HG03457 (cell line): ENCODE data around the gene DAAM1.

ENCODE experiments used
- ATAC-seq: cut with Tn5 transposase; IDR thresholded peaks from one replicate; pipeline ENCODE4 v1.9.1; 2021; ENCODE audit warnings: moderate number of reproducible peaks; ENCODE audit not compliant: unreplicated experiment

DAAM1 gene

DNA sequence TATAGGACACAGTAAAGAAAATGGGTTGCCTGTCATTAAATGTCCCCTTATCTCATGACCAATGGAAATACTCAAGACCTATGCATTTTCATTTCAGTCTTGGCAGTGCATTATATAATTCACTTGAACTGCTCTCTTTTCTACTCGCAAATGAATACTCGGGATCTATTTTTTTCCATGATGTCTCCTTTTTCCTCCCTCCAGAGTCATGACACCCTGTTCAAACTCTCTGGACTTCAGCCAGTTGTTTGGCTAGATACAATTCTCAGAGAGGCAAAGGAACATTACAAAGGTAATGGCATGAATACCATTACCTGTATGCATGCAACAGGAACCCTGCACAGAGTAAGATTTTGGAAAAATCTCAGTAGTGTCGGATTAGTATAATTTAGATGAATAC, 145.8 kb downstream of the DAAM1 start:
- no peak for ATAC-seq

DNA sequence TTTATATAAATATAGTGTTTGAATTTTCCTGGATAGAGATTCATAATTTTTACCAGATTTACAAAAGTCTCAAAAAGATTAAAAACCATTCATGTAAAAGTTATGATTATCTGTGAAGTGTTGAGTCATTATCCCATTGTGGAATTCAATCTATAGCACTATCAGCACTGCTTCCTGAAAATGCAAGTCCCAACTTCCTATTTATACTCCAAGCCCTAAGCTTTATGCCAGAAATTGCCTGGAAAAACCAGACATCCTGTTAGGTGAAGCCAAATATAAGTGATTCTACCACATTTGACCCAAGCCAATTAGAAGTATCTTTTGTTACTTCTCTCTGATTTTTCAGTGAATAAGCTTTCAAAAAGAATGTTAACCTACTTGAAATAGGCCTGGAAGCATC, 147.6 kb downstream of the DAAM1 start:
- ATAC-seq = no peak

DNA sequence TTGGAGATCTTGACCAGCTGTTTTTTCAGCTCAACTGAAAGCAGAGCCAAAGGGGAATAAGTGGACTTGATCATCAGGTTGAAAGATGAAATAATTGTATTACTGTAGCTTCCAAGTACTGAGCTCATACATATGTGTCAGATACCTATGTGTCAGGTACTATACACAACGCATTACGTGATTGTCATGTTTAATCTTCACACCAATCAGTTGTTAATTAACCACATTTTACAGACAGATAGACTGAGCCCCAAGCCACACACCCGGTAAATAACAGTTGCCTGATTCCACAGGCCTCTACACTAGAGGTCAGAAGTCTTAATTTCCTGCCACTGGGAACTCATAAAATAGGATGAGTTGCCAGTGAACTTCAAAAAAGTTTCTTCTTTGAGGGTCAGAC, 148.2 kb downstream of the DAAM1 start:
- no peak for ATAC-seq

DNA sequence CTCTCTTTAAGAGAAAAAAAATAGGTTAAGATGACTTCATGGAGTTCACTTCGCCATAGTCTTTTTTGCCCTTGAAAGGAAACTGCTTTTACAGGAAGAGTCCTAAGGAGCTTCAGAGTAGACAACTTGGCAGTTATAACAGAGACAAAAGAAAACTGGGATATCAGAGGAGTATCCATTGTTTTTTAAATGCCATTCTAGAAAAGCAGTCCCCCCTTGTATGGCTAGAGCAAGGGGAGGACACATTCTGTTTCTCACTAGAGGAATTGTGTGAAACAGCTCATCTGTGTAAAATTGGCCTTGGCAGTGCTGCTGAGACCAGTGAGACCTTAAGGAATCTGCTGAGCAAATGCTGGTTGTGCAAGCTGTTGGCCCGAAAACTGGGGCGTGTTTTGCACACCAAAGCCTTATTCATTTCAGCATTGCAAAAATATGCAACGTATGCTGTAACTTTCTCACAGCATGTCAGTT, 148.7 kb downstream of the DAAM1 start:
- ATAC-seq = no peak

DNA sequence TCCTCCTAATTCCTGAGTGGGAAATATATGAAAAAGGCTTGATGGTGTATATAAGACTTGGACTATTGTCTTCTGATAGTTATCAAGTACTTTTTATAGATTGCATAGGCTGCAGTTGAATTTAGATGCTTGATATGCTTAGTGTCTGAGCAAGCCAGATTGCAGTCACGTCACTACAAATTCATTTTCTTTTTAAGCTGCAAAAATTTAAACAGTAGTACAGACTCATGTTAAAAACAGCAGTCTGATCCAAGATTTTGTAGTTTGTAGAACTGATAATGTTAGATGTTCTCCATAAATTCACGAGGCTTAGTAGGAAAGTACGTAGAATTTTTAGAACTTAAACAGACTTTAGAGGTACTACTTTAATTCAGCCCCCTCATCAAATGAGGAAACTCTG, 150.3 kb downstream of the DAAM1 start:
- no peak for ATAC-seq

DNA sequence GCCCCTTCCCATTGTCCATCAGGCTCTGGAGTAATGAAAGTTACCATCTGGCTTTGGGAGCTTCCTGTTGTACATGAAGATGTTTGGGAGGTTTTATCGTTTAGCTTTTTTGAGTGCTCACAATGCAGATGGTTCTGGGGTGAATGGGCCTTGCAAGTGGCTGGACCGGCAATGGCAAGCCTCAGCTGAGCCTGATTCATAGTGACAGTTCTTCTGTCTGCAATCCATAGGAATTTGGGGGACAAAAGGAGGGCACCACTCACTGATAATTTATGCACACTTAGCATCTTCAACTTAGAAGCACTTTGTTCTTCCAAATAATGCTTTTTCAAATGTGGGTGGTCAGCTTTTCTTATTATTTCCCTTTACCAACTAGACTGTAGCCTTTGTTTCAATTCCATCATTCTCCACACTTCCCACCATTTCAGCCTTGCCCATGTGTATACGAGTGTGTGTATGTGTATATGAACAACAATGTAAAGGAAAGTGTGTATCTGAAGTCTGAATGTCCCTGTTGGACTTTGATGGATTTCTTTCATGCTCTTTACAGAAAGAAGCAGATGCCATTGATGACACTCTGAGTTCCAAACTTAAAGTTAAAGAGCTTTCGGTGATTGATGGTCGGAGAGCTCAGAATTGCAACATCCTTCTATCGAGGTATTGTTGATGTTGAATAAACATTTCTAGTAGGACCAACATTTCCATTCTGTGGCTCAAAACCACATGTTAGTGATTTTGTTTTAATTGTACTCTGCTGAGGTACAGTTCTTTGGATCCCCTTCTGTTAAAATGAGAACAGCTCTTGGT, 151.3 kb downstream of the DAAM1 start:
- ATAC-seq = no peak

DNA sequence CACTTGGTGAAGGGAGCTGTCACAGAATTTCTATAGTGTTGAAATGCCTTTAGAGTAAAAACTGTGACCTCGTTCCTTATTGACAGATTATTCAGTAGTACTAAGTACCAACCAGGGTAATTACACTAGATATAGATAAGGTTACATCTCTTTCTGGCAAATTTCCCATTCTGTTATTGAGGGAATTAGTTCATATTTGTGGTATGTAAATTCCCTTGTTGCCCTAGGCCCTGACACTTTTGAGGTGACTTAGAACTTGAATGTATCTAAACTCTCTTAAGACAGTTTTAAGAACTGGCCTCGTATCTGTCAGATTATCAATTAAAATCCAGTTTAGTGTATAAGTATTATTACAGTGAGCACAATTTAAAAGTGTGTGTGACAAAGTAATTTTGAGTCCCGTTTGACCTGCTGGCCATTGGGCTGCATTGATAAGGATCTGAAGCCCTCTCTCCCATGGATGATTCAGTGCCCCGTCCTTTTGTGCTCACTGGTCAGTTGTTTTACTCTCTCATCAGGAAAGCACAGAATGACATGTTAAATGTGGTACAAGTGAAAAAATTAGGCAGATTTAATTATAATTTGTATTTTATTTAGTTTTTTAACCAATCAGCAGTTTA, 153.5 kb downstream of the DAAM1 start:
- ATAC-seq = no peak

DNA sequence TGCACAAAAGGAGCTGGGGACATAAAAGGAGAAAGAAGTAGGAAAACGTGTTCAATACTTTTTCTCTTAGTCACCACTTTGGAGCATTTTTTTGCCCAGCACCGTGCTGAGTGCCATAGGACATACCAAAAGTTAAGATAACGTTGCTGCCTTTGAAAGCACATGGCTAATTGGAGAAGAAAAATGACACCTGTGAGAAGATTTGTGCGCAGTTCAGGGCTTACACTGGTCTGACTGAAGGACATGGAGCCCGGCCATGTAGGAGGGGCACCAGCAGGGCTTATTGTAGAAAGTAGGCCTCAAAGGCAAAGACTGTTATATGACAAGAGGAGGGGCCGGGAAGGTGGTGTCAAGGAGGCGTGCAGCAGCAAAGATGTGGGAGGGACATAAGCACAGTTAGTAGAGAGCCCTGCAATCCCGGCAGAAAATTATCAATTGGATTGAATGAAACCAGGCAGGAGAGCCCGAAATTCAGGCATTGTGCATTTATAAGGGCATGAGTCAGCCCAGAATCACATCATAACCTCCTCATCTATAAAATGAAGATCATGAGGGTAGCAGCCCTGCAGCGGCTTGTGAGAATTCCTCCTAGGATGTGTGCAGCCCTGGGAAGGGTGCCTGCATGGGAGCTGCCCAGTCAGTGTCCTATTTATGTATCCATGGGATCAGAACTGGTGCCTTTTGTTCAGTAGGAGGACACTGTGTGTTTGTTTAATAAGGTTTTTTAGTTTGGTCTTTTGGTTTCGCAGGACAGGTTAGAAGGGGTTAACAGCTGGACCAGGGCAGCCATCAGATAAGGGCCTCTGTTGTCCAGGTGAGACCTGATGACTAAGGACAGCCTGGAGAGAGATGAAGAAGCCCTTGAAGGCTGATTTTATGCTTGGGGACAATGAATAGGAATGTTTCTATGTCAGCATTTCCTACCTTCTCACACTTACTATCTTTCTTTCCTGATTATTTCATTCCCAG, 154.3 kb downstream of the DAAM1 start:
- no peak for ATAC-seq

DNA sequence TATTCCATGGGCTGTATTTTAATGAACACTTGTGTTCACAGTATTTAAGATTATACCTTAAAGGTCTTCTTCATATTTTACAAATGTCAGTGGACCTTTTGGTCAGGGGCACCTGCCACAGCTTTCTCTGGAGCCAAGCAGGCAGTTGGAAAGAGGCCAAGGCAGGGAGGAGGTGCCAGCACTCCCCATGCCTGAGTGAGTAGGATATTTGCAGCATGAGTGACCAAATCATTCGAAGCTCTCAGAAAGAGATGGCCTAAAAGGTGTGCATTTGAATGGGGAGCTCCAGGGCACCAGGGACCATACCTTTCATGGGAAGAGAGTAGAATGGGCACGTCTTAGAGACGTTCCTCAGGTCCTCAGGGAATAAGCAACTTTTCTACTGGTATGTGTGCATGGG, 155.1 kb downstream of the DAAM1 start:
- ATAC-seq = no peak

DNA sequence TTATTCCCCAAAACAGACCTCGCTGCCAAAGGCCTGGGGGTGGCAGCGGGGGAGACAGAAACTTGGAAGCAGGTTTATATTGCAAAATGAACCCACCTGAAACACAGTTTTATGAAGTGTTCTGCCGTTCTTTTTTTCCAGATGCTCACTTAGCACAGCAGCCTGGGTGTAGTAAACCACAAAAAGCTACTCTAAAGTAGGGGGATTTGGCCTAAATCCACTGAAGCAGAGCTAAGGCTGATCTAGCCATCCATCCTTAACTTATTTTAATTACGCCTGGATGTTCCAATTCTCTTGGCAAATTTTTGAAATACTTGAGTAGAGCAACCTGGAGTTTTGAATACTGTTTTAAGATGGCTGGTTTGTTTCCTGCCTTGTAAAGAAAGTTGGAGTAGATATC, 155.5 kb downstream of the DAAM1 start:
- no peak for ATAC-seq

DNA sequence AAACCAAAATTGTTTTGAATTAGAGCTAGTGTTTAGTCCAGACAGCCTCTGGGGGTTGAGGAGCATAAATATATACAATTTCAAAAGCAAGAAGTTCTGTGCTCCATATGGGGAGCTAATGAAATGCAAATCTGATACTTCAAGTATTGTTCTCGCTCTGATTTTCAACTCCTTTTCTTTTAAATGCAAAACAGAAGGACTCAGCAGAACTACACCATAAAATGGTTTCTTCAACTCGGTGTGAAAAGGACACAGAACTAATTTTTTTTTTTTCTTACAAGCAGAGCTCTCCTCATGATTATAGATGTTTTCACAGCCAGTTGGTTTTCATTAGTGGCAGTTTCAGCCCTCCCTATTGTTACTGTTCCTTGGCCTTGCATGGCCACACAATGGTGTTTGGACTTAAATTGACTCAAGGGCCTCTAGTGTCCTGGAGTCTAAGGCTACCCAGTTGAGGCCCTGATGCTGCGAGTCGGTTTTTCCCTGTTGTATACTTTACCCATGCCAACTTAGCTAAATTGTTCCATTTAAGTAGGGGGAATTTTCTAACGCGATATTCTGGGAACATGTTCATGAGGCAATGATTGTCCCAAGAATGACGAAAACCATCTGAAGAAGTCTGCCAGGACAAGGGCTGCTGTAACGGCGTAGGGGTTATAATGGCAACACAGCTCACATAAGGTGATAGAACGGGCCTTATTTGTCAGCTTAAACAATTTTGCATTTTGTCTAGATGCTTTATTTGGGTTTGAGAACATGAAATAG, 156.4 kb downstream of the DAAM1 start:
- ATAC-seq = no peak

DNA sequence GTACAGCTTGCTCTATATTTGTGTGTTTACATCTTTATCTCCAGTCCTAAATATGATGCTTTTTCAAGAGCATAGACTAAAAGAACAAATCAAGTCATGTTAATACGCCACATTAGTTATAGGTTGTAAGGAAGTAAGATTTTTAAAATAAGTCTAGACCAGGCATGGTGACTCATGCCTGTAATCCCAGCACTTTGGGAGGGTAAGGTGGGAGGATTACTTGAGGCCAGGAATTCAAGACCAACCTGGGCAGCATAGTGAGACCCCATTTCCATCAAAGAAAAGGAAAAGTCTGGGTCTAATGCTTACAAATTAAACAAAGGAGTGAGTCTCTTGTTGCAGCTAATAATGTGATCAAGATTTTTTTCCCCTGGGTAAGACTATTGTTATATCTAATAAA, 157.9 kb downstream of the DAAM1 start:
- ATAC-seq = no peak

DNA sequence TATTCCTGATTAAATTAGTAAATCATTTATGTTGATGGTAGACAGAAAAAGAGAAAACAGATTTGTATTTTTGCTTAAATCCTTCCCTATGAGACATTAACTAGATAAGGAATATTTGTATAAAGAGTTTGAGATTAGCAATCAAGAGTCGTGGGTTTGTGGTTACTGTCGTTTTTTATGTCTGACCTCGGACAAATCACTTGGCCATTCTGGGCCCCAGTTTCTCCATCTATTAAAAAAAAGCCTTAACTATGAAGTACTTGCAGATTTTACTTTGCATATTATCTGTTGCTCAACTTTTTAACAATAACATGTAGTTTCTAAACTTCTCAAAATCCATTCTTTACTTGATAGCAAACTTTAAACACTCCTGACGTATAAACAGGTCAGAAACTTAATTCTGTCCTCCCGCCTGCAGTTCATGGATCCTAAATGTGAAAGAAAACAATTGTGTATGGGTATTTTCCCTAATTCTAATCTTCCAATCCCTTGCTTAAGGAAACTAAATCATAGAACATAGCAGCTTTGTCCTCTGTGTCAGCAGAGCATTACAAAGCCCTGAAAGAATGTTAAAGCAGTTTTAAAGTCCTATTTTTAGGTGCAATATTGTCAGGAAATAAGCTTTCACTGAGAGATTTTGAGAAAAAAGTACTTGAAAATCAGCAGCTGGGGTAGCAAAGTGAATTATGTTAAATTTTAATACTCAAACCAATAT, 158.5 kb downstream of the DAAM1 start:
- no peak for ATAC-seq

DNA sequence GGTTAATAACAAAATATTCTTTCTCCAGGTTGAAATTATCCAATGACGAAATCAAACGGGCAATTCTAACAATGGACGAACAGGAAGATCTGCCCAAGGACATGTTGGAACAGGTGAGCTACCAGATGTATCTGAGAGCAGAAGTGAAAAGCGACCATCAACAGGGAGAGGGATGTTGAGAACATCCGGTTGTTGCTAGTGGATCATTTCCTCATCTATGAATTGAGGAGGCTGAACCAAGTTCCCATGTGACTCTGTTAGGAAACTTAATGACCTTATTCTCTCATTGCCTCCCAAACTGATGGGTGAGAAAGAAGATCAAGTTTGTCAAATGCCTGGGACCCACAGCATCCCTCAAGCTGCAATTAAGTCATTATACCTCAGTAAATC, 159.0 kb downstream of the DAAM1 start:
- ATAC-seq = no peak

DNA sequence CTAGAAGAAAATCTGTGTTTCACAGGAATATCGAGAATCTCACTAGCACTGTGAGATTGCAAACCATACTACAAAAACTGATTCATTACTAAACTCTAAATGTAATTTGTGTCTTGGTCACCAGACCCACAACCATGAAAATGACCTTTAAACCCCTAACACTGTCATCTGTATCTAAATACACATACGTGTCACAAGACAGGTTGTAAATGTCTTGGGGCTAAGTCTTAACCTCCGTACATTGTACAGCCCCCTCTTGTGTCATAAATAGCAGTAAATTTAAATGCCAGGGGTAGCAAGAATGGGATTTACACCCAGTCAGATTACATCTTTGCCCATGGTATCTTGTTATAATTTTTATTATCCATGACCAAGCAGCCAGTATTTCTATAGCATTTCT, 159.4 kb downstream of the DAAM1 start:
- ATAC-seq = no peak

DNA sequence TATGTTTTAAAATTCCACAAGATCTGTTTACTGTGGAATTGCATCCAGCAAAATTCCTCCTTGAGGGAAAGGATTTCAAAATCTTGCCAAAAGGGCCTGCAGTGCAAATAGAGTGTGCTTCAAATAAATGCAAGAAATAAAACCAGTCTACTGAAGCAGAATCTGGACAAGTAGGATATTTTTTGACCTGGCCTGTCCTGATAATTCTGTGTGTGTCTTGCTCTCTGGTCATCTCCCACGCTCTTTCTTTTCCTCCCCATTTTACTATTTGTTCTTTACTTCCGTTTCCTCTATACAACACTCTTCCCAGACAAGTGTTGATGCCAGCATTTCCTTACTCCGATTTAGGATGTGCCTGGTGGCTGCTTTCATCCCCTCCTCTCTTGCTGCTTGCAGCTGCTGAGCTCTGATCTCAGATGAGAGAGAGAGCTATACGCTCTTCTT, 160.8 kb downstream of the DAAM1 start:
- ATAC-seq = no peak

DNA sequence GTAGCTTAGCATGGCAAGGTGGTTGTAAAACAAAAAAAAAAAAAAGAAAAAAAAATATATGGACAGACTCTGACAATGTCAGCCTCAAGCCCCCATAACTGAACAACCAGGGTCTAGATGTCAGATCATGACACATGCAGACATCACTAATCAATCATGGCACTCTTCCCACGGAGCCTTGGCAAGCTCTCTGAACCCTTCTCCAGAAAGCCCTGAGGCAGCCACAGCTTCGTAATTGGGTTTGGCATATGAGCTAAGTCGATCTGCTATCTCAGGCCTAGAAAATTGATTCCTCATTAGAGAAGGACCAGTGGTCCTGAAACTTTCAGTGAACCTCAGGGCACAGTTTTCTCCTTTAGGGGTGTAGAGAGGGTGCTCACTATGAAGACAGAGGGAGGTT, 164.5 kb downstream of the DAAM1 start:
- no peak for ATAC-seq

DNA sequence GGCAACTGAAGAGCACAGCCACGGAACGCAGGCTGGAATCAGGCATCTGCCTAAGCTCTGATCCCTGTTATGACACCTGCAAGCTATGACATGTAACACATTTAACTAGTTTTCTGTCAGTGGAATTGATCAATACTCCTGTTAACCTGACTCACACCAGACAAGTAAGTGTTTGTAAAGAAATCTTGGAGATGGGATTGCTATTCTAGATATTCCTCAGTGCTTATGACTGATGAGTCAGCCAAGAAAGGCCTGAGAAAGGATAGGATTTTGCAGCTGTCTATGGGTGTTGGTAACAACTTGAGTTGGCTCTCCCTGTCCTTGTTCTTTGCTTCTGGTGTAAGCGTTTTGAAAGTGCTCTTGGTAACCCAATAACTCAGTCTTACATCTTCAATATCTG, 166.2 kb downstream of the DAAM1 start:
- no peak for ATAC-seq

DNA sequence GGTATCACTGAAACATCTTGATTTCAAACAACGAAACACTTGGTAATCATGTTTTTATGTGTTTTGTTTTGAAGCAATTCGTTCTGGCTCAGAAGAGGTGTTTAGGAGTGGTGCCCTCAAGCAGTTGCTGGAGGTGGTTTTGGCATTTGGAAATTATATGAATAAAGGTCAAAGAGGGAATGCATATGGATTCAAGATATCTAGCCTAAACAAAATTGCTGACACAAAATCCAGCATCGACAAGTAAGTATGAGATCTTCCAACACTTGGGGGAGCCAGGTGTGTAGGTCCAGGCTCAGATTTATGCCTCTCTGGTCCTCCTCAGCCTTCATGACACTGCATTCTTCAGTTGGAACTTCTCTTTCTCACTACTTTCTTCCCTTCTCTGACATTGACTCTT, 166.6 kb downstream of the DAAM1 start:
- no peak for ATAC-seq

DNA sequence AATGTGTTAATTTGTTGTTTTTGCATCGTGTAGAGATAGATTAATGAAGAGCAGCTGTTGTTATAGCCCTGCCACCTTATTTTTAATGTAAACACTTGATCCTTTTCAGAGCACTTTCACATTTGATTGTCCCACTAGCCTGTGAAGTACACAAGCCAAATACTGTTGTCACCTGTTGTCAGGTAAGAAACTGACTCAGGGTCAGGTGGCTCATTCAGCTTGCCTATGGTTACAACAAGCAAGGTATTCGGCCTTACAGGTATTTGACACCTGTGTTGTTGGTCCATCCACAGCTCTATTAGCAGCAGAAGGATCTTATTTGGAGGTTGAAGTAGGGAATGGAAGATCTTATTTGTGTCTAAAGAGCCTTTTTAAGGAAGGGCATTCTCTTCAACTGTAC, 167.8 kb downstream of the DAAM1 start:
- ATAC-seq = no peak
